T-helper 9 cell (primary cell): ENCODE data around the gene GRIK4.
"Not testable (repeated sequence)": the region's sequence is repeated elsewhere in the genome, so short reads cannot be mapped to it uniquely, and the experiment has no call there.

Experiments used
- DNase-seq: peaks from one replicate; pipeline ENCODE4 v3.0.0-alpha.2; 2020

The GRIK4 gene

DNA sequence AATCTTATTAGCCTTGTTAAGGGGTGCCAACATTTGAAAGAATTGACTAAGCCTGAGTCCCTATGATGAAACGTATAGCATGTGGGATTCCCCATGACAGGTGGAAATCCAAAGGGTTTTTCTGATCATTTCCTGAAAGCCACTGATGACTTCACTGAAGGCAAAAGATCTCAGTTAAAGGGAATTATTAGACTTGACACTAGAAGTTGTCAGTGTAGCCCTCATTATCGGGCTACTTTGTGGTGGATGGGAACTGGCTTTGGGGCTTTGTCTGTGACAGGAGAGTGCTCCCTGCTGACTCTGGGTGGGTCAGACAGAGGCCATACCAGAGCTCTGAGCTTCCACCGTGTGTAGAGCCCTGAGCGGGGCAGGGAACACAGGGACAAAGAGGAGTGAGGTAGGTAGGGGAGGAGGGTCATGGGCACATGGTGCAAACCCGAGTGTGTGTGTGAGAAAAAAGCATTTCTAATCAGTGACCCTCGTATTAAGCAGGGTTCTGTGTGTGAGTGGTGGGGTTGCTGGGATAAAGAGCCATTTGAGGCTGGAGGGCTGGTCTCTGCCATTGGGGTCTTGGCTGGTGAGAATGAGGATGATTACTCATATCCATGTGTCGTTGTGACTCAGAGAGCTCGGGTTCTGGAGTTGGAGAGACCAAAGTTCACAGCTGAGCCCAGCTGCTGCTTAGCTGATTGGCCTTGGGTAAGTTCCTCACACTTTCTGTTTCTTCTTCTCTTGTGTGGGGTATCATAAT lies 101.1 kb downstream of the GRIK4 start:
- DNase-seq: no peak

DNA sequence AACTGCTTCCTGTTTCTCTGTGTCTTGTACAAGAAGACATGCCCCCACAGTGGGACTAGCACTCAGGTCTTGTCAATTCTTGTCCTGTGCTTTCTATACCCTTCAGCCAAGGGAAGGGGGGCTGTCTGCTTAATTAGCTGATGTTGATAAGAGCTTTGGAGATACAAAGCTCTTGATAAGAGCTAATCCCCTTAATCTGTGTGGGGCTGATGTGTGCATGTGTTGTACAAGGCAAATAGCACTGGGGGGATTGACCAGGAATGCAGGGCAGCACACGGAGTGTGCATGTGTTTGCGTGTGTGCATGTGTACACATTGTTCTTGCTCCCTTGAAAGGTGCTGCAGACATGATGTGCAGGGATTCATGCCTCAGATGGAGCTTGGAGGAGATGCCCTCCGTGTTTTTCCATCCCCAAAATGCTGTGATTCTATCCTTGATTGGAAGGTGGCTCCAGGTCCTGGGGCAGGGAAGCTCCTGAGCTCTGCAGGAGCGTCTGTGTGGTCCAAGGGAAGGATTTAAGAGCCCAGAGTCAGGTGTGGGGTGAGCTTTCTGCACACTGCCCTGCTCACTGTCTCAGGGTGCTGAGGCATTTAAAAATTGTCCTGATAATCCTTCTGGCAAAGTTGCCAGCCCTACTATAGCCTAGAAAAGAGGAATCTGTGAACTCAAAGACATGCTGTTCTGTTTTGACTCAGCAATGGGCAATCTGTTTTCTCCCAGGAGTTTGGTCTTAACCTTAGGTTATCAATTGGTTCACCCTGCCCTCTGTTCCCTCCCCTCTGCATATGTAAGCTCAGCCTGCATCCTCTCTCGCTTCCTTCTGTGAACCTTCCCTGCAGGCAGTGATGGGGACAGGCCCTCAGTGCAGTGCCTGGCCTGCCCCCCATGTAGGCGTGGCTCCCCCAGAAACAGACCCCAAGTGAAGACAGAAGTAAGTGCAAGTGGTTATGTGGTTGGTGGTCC lies 102.0 kb downstream of the GRIK4 start:
- no peak for DNase-seq

DNA sequence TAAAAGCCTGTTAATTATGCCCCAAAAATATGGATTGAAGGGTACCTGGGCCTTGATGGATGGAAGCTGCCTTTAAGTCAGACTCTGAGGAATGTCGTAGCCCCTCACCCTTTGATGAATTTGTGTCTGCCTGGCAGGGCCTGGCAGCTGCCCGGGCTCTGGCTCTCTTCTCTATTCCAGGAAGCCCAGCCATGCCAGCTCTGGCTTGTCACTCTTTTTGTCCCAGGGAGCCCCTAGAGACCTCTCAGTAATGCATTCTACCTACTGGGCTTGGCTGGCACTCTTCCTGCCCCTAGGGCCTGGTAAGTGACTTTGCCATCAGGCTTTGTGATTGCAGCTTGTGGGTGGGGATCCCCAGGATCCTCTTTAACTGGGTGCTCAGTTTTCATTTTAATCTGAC lies 103.8 kb downstream of the GRIK4 start:
- no peak for DNase-seq

DNA sequence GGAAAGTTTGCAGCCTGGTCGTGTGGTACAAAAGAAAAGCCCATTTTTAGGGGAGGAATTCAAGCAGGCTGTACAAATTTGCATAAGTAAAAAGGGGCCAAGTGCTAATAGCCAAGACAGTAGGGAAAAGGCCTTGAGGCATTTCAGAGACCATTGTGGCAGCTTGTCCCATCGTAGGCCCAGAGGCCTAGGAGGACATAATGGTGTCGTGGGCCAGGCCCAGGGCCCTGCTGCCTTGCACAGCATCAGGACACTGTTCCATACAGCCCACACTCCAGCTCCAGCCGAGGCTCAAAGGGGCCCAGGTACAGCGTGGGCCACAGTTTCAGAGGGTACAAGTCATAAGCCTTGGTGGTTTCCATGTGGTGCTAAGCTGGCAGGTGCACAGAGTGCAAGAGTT lies 106.9 kb downstream of the GRIK4 start:
- no peak for DNase-seq

DNA sequence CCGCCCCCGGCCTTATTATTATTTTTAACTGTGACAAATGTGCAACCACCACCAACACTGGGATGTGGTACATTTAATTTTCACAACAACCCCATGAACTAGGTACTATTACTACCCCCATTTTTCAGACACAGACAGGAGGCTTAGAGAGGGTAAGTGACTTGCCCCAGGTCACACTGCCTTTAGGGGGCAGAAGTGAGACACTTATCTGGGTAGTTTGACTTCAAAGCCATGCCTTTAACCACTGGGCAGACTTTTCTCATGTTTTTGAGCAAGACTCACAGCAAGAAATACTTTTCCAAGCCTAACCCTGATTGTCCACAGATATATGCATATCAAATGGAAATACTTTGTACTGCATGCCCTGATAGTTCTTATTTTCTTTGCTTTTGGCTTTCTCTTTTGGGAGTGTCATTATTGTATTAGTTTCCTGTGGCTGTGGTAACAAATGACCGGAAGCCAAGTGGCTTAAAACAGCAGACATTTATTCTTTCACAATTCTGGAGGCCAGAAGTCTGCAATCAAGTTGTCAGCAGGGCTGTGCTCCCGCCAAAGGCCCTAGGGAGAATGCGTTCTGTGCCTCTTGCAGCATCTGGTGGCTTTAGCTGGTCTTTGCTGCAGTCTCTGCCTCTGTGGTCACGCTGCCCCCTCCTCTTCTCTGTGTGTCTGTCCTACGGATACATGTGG lies 110.8 kb downstream of the GRIK4 start:
- DNase-seq: no peak

DNA sequence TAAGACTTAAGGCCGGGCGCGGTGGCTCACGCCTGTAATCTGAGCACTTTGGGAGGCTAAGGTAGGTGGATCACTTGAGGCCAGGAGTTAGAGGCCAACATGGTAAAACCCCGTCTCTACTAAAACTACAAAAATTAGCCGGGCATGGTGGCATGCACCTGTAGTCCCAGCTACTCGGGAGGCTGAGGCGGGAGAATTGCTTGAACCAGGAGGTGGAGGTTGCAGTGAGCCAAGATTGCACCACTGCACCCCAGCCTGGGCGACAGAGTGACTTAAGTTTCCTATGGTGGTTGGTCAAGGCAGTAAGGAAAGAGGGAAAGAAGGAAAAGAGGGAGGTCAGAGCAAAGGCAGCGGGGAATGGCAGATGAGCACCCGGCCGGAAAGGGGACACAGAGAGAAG lies 113.4 kb downstream of the GRIK4 start:
- not testable (repeated sequence) for DNase-seq

DNA sequence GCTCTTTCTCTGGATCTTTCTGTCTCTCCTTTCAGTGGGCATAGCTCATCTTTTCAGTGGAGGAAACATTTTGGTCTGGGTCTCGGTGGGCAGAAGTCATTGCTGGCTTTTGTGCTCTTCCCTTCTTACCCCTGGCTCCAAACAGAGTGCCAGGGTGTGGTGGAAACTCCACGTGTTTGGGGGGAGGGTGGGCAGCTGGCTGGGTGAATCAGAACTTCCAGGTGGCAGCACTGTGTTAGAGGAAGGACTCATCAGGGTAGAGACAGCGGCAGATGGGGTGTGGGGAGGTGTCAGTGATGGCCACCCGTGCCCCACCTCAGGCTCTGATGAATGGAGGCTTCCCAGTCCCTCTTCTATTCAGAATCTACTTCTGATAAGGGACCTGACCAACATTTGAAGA lies 114.0 kb downstream of the GRIK4 start:
- DNase-seq: no peak

DNA sequence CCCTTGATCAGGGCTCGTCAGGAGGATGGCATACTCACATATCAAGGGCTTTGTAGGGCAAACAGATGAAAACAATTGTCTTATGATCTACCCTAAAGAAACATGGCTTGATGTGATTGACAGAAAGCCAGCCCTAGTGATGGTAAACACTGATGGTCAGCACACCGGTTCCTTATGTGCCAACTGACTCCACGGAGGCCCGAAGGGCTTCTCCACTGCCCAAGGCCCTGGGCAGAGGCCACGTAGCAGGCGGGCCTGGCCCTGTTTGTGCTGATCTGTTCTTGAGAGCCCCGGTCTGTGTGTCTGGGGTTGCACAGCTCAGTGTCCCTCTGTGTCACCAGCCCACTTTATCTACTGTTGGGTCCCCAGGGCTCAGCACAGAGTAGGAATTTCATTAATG lies 115.2 kb downstream of the GRIK4 start:
- DNase-seq: no peak

DNA sequence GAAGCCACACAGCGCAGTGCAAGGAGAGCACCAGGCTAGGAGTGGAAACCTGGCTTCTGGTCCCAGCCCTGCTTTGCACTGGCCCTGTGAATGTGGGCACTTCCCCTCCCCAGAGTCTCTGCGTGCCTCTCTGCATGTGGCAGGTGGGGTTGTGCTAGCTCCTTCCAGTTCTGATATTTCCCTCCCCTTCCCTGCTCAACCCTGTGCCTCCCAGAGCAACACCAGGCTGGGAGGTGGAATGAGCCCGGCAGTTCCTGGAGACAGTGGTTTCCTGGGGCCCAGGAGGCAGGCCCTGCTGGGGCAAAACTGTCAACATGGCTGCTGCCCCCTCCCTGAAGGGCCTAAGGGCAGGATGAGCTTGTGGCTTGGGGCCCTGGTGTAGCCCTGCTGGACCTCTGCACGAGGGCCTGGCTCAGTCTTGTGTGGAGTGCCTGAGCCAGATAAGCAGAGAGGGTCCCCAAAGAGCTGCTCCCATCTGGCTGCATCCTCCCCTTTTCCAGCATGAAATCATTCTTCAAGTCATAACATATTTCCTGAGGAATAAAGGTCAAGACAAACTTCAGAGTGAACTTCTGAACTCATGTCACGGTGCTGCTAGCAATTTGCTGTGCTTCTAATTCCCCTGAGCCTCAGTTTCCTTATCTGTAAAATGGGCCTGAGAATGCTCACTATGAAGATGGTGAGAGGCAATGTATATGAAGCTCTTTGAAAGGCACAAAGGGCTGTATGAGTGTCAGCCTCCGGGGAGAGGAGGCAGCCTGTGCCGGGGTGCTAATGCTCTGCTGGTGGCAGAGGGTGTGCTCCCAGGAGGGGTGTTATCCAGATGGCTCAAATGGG lies 116.0 kb downstream of the GRIK4 start:
- no peak for DNase-seq

DNA sequence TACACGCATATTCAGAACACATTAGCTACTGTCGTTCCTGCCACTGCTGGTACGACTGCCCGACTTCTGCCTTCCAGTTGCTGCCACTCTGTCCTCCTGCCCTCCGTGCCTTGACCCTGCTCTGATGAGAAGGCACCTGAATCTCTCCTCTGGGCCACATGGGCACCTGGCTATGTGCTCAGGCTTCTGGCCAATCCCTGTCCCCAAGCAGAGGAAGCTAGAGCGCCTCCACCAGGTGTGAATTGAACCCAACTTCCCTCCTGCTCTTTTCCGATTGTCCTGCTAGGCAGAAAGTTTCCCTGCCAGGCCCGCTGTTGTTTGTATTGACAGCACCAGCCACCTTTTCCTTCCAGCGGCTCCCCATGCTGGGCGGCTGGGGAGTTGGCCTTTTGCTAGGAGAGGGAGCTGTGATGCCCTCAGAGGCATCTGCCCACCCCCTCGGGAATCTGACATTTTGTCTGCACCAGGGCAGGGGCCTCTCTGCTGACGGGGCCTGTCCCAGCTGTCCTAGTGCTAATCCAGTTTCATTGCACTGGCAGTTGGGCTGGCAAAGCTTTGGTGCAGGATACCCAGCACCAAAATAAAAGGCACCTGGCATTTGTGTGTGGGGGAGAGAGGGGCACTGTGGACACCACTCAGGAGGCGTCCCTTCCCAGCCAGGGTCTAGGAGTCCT lies 118.0 kb downstream of the GRIK4 start:
- no peak for DNase-seq

DNA sequence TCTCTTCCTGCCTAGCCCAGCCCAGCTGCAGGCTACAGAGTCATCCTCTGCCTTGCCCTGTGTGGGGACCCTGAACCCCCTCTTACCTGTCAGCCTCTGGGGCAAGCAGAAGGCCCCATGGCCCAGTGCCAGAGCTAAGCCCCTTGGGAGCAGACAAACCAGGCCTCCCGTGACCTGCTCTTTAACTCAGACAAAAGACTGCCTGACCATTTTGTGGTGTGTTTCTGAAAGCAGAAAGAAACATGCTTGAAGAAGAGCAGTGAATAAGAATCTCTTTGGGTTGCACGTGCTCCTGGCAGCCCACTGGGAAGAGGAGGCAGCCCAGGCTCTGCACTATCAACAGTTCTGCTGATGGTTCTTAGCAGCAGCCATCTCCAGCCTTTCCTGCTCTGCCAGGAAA lies 118.6 kb downstream of the GRIK4 start:
- no peak for DNase-seq

DNA sequence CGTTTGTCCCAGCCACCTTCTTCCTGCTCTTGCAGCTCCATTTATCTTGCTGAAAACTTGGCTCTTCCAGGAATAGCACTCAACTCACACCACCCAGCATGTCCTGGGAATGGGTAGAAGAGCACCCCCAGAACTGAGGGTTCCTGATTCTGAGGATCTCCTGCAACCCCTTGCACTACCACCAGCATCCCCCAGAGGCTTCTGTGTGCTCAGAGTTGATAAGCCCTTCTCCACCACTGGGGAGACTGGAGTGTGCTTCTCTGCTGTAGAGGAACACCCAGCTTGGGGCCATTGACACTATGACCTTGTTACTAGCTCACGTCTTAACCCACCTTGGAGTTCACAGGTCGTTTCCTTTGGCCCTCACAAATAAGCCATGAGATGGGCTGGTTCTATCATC lies 121.0 kb downstream of the GRIK4 start:
- DNase-seq: no peak

DNA sequence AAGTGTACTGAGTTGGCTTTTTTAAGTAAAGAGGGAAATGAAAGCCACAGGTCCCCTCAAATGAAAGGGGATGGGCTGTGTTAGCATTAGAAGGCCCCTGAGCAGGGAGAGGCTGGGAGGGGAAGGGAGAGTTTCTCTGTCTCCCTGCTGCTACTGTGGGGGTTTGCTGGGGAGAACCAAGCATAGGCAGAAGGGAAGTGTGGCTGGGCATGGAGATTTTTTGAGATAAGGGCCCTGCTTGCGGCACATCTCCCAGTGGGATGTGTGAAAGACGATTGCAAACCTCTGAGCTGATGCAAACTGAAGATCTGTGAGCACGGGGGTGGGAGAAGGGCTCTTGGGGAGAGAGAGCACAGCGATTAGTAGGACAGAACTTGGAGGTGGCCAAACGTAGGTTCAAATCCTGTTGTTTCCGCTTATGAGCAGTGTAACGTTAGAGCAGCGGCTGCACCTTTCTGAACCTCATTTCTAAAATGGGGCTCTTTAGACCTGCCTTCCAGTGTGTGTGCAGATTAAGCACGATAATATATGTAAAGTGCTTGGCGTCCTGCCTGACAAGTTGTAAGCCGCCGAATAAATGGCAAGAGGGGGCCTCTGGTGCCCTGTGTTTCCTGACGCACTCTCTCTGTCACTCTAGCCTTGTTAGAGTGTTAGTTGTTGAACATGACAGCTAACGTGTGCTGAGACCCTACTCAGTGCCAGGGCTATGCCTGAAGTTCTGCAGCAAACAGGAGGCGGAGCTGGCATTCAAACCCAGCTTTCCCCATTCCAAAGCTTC lies 122.3 kb downstream of the GRIK4 start:
- DNase-seq: no peak

DNA sequence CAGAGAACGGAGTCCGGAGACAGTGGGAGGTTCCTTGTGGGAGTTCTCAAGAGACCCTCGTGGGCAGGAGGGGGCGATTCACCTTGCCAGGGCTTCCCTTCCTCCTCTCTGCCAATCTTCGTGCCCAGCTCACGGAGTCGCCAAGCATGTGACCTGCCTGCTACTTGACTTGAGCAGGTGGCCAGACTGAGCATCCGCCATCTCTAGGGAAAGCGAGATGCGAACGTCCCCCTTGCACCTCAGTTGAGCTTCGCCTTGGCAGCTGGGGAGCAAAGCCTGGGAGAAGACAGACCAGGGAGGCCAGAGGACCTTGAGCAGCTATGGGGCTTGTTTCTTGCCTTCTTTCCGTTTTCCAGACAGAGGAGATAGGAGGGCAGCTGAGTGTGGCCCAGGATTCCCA lies 123.2 kb downstream of the GRIK4 start:
- DNase-seq: no peak

DNA sequence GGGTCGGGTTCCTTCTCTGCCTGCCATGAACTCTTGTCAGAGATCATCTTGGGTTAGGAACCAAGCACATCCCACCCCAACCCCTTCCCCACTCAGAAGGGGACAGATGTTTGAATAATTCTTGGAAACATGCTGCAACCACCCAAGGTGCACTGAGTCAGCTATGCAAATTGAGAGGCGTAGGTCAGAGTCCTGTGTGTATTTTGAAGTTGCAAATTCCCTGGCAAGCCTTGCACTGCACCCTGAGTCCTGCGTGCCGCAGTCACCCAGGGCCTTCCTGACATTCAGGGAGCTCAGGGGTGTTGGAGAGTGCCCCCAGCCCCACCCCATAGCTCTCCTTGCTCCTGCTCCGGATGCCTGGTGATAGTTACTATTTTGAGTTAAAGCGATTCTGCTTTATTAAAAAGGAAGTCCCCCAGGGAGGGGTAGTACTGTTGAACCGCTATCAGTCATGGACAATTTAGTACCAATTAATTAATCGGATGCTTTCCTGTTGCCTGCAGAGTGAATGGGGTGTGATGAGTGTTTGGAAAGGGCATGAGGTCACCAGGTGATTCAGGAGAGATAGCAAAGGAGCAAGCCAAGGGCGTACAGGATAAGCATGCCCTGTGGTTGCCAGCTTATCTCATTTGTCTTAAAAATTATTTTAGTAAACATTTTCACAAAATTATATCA lies 123.7 kb downstream of the GRIK4 start:
- DNase-seq: no peak

DNA sequence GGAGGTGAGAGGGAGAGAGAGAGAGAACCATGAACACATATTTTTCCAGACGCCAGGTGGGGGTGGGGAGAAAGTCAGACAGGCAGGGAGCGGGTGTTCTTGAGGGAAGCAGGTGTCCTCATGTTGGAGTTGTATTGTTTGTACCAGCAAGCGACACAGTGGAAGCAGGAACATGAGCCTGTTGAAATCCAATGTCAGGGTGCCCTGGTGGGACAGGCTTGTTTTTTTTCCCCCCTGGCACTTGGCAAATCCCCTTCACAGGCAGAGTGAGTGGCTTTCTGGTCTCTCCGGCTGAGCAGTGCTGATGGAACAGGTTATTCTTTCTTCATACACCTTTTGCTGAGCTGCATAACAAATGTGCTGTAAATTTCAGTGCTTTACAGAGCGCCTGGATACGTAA lies 125.6 kb downstream of the GRIK4 start:
- DNase-seq: no peak

DNA sequence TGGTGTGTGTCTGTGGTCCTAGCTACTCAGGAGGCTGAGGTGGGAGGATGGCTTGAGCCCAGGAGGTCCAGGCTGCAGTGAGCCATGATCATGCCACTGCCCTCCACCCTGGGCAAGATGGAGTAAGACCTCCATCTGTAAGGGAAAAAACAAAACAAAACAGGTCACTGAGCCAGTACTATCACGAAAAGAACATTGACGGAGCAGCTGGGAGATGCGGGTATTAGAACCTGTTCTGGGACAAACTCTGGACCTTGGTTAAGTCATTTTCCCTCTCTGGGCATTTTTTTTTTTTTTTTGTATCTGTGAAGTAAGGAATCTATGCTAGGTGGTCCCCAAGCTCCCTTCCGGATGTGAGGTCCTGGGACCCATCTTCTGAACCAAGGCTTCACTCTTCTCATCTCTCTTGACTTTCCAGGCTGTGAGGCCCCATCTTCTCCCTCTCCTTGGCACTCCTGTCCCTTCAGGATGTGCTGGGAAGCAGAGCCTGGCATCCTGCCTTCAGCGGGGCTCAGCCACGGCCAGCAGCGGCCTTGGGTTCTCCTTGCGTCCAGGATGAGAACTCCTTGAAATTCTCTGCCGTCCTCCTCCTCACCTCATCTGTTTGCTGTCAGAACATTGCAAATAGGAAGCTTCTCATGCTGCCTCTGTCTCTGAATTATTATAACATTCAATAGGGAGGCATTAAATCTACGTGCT lies 130.8 kb downstream of the GRIK4 start:
- no peak for DNase-seq

DNA sequence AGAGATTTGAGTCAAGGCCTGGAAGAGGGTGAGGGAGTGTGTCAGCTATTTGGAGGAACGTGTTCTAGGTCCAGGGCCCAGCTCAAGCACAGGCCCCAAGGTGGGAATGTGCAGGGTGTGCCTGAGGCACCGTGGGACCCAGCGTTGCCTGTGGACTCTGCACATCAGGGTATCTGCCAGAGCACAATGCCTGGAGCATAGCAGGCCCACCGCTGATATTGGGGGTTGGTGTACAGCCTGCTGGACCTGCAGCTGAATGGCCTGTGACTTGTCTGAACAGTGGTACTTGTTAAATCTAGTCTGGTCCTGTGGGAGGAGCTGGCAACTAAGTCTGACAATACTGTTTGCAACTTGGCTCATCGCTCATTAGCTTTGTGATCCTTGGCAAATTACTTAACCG lies 131.7 kb downstream of the GRIK4 start:
- no peak for DNase-seq

DNA sequence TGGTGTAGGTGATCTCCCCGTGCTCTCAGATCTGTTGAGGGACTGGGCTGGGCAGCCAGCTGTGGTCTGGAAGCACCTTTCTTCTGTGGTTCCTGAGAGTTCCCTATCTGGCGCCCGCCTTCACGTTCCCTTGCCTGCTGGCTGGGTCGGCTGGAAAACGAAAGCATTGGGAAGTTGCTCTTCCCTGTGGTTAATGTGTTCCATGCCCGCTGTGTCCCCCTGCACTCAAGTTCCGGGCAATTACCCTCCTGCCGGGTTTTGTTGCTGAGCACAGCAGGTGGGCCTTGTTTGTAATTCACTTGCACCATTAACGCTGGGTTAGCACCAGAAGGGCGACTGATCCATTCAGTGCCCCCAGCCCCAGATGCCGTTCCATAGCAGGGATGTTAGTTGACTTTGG lies 134.1 kb downstream of the GRIK4 start:
- DNase-seq: no peak

DNA sequence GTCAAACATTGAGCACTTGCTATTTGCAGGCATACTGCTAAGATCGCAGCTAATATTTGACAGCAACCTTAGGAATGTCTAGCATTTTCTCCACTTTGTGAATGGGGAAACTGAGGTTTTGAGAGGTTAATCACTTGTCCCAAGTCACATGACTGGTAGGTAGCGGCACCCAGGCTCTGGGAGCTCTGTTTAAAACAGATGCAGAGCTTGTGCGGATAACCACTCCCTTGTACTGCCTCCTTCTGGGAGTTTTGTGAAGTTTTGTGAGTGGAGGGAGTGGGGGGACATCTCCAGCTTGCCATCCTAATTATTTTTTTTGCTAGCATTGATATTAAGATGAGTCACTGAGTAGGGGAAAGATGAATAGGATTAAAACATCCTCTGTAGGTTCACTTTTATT lies 134.7 kb downstream of the GRIK4 start:
- no peak for DNase-seq
